Islet of Langerhans (tissue), 1 donor: Measurements from ENCODE around the gene LRRC73.
"Not testable (repeated sequence)": the region's sequence is repeated elsewhere in the genome, so short reads cannot be mapped to it uniquely, and the experiment has no call there.

Experiments used
- FAIRE-seq: peaks from one replicate; lab custom pipeline; 2011; peaks lifted over from hg19 to GRCh38; lab: Jason Lieb, UNC

LRRC73 gene

GRCh38 chr6:43509984-43510826, at the start of gene LRRC73:
Gene LRRC73 (minus strand): TSS chr6:43510346. CDS start chr6:43509785, 561 bp downstream.
- FAIRE-seq = no peak

- no peak for FAIRE-seq
These were observed 49.2 kb upstream of the LRRC73 start for GRCh38 chr6:43559328-43559727.

- not testable (repeated sequence) for FAIRE-seq
These were observed 47.5 kb upstream of the LRRC73 start for GRCh38 chr6:43557620-43558019.

GRCh38 chr6:43547222-43547621, 37.1 kb upstream of the LRRC73 start:
- no peak for FAIRE-seq

- no peak for FAIRE-seq
These were observed 34.3 kb upstream of the LRRC73 start for GRCh38 chr6:43544461-43544860.

GRCh38 chr6:43541774-43542471, 31.8 kb upstream of the LRRC73 start:
- FAIRE-seq = no peak

GRCh38 chr6:43540507-43540906, 30.4 kb upstream of the LRRC73 start:
- no peak for FAIRE-seq

GRCh38 chr6:43539409-43539808, 29.3 kb upstream of the LRRC73 start:
- FAIRE-seq = not testable (repeated sequence)

GRCh38 chr6:43538986-43539385, 28.8 kb upstream of the LRRC73 start:
- not testable (repeated sequence) for FAIRE-seq

- FAIRE-seq = no peak
These were observed 22.1 kb upstream of the LRRC73 start for GRCh38 chr6:43532201-43532600.

- FAIRE-seq = no peak
These were observed 14.4 kb upstream of the LRRC73 start for GRCh38 chr6:43524483-43524961.

- no peak for FAIRE-seq
These were observed 13.1 kb upstream of the LRRC73 start for GRCh38 chr6:43523284-43523683.

- no peak for FAIRE-seq
These were observed 12.6 kb upstream of the LRRC73 start for GRCh38 chr6:43522547-43523261.

GRCh38 chr6:43521836-43522235, 11.7 kb upstream of the LRRC73 start:
- FAIRE-seq = no peak

- FAIRE-seq = no peak
These were observed 10.0 kb upstream of the LRRC73 start for GRCh38 chr6:43520097-43520496.

- FAIRE-seq = no peak
These were observed 7.6 kb upstream of the LRRC73 start for GRCh38 chr6:43517505-43518357.

GRCh38 chr6:43516697-43517504, 6.8 kb upstream of the LRRC73 start, which contains the start of the genes POLR1C and YIPF3:
Gene POLR1C (plus strand): TSS chr6:43517089. CDS start chr6:43517110, 21 bp downstream.
Gene YIPF3 (minus strand): TSS chr6:43516926. CDS start chr6:43516807, 119 bp downstream.
- FAIRE-seq = no peak

GRCh38 chr6:43516367-43516696, 6.2 kb upstream of the LRRC73 start:
- no peak for FAIRE-seq

- FAIRE-seq = no peak
These were observed 5.7 kb upstream of the LRRC73 start for GRCh38 chr6:43515808-43516207.

GRCh38 chr6:43511824-43512415, 1.8 kb upstream of the LRRC73 start:
- no peak for FAIRE-seq

GRCh38 chr6:43510827-43511163, 649 bp upstream of the LRRC73 start:
- FAIRE-seq = no peak
